Mesodermal cell (in vitro differentiated cells): Measurements from ENCODE around the gene HYAL3.

Experiments used
- H3K27ac ChIP-seq: 2 replicates; pipeline ENCODE4 v1.7.0; 2013; ENCODE audit warnings: mild to moderate bottlenecking, low read depth, low read length, moderate library complexity; ENCODE audit not compliant: severe bottlenecking
- H3K36me3 ChIP-seq: 2 replicates; pipeline ENCODE4 v1.7.1; 2013; ENCODE audit warnings: mild to moderate bottlenecking, low read length, moderate library complexity; ENCODE audit not compliant: control insufficient read depth, insufficient read depth
- H3K4me1 ChIP-seq: one replicate; pipeline ENCODE4 v1.7.1; 2013; ENCODE audit warnings: mild to moderate bottlenecking, low read length; ENCODE audit not compliant: insufficient read depth, control insufficient read depth, poor library complexity, severe bottlenecking
- H3K4me3 ChIP-seq: 2 replicates; pipeline ENCODE4 v1.7.0; 2013; ENCODE audit warnings: low read length, control low read depth, mild to moderate bottlenecking; ENCODE audit not compliant: insufficient read depth, poor library complexity, severe bottlenecking; ENCODE audit errors: extremely low read depth
- H3K9me3 ChIP-seq: 2 replicates; pipeline ENCODE4 v1.7.1; 2013; ENCODE audit warnings: mild to moderate bottlenecking, low read length, moderate library complexity; ENCODE audit not compliant: control insufficient read depth
- WGBS, 2 experiments: methylation state at CpG; one replicate each; pipeline ENCODE4 v1.1.5; 2013; ENCODE audit warnings: missing lambda C conversion rate in 2 of 2; ENCODE audit not compliant: insufficient coverage in 2 of 2; 5-methylcytosine and 5-hydroxymethylcytosine counted together

HYAL3 gene

GRCh38 chr3:50260027-50260941 lies 38.9 kb downstream of the HYAL3 start:
- H3K36me3 ChIP-seq = peaks cover 41% of the 10 kb centered on the region
- 4% methylated on average over 45 to 59 of the region's 70 CpGs for WGBS, 2 experiments
- peak overlapping the region; percentile 25 for H3K4me3 ChIP-seq
- peak overlapping the region; percentile 99 for H3K27ac ChIP-seq
- H3K9me3 ChIP-seq = no peaks in the 10 kb centered on the region
- H3K4me1 ChIP-seq = peaks cover 64% of the 10 kb centered on the region

DNA sequence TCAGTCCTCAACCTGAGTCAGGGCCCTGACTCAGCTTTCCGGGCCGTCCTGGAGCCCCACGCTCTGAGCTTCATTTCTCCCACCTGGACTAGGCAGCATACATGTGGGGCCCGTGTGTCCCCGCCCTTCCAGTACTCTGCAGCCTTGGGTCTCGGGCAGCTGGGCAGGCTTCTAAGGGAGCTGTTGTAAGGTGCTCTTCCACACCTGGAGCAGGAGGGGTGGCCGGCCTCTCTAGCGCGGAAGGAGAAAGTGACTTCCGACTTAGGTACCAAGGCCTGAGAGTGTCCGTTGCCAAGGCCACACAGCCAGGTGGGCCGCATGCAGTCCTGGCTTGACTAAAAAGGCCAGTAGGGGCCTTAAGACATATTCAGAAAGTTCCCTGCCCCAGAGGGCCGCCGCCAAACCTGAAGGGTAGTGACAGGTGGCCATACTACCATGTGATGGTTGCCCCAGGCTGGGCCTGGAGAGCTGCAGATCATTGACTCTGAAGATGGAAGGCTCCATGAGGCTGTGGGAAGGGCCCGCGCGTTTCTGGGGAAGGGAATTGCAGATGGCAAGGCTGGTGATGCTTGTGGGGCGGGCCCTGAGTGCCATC lies 39.7 kb downstream of the HYAL3 start:
- Histone ChIP-seq H3K36me3 (peaks cover 48% of the 10 kb centered on the region), H3K27ac (peak overlapping the region; percentile 99), H3K9me3 (no peaks in the 10 kb centered on the region), H3K4me3 (no peak overlapping the region), H3K4me1 (peaks cover 70% of the 10 kb centered on the region)
- 68 to 72% methylated on average over 14 to 17 of the region's 18 CpGs for WGBS, 2 experiments

DNA sequence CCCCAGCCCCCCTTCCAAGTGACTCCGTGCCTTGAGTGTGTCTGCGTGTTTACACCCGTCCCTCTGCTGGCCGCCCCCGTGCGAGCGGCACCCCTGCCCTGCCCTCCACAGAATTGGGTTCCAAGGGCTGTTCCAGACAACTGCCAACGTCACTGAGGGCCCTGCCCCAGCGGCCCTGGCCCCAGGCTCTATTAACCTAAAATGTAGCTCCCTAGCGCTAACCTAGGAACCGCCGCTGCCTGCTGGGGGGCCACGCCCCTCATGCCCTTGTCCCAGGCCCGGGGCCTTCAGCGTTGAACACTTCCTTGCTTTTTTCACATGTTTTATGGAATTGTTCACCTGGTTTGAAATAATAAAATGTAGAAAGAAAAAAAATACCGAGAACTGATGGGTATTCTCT lies 40.2 kb downstream of the HYAL3 start:
- H3K27ac ChIP-seq = peak overlapping the region; percentile 99
- H3K4me3 ChIP-seq = no peak overlapping the region
- H3K4me1 ChIP-seq = peaks cover 71% of the 10 kb centered on the region
- H3K9me3 ChIP-seq = no peaks in the 10 kb centered on the region
- peaks cover 54% of the 10 kb centered on the region for H3K36me3 ChIP-seq
- WGBS, 2 experiments = 90 to 92% methylated on average over 13 to 15 of the region's 16 CpGs

DNA sequence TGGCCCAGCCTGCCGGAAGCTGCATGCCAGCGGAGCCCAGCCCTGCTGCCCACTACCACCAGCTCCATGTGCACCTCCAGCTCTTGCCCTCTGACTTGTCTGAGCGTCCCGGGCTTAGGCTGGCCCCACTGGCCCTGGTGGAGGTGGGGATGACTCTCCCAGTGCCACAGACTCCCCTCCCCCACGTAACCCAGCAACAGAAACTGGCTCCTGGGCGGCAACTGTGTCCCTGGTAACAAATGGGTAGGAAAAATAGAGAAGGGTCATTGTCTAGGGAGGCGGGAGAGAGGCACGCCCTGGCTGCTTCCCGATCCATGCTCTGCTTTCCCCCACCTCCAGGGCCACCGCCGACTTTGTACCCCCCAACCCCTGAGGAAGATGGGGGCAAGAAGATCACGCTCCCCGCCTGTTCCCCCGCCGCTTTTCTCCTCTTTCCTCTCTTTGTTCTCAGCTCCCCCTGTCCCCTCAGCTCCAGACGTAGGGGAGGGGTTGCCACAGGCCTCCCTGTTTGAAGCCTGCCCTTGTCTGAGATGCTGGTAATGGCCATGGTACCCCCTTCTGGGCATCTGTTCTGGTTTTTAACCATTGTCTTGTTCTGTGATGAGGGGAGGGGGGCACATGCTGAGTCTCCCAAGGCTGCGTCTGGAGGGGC lies 41.0 kb downstream of the HYAL3 start:
- H3K27ac ChIP-seq = peak overlapping the region; percentile 81
- WGBS, 2 experiments = 67 to 75% methylated on average over 5 to 7 of the region's 17 CpGs
- H3K4me1 ChIP-seq = peaks cover 71% of the 10 kb centered on the region
- no peaks in the 10 kb centered on the region for H3K9me3 ChIP-seq
- H3K4me3 ChIP-seq = no peak overlapping the region
- peaks cover 58% of the 10 kb centered on the region for H3K36me3 ChIP-seq

DNA sequence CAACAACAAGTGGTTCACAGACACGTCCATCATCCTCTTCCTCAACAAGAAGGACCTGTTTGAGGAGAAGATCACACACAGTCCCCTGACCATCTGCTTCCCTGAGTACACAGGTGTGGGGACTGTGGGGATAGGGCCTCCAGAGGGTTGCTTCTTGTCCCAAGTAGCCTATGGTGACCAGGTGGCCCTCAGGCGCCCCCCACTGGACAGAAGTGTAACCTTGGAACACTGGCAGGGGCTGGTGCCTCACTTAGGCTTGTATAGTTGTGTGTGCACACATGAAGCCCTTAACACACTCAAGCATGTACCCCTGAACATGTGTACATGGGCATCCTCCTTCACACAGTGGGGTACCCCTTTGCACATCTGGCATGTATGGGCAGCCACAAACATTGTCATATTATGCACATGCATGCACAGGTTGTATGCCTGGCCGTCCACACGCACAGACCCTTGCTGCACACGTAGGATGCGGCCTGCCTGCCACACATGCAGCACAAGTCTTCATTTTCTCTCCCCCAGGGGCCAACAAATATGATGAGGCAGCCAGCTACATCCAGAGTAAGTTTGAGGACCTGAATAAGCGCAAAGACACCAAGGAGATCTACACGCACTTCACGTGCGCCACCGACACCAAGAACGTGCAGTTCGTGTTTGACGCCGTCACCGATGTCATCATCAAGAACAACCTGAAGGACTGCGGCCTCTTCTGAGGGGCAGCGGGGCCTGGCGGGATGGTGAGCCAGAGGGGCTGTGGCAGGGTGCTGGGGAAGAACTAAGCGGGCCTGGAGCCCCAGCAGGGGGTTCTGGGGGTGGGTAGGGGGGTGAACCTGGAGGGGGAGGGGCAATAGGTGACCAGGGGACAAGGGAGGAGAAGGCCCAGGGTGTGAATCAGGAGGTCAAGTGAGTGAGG lies 42.0 kb downstream of the HYAL3 start:
- H3K4me1 ChIP-seq = peaks cover 71% of the 10 kb centered on the region
- H3K9me3 ChIP-seq = no peaks in the 10 kb centered on the region
- no peak overlapping the region for H3K4me3 ChIP-seq
- peaks cover 64% of the 10 kb centered on the region for H3K36me3 ChIP-seq
- H3K27ac ChIP-seq = peak overlapping the region; percentile 81
- WGBS, 2 experiments = 90 to 92% methylated on average over 16 to 19 of the region's 20 CpGs

- Histone ChIP-seq H3K27ac (peak overlapping the region; percentile 69), H3K4me3 (no peak overlapping the region), H3K9me3 (no peaks in the 10 kb centered on the region), H3K4me1 (peaks cover 68% of the 10 kb centered on the region), H3K36me3 (peaks cover 83% of the 10 kb centered on the region)
- 95 to 99% methylated on average over 9 of the region's 9 CpGs for WGBS, 2 experiments
Measured at GRCh38 chr3:50255251-50255615, 44.0 kb downstream of the HYAL3 start.

GRCh38 chr3:50254577-50255250 lies 44.5 kb downstream of the HYAL3 start:
- Histone ChIP-seq H3K4me1 (peaks cover 65% of the 10 kb centered on the region), H3K4me3 (no peak overlapping the region), H3K36me3 (peaks cover 89% of the 10 kb centered on the region), H3K9me3 (no peaks in the 10 kb centered on the region), H3K27ac (peak overlapping the region; percentile 69)
- WGBS, 2 experiments = 93 to 96% methylated on average over 8 of the region's 8 CpGs

DNA sequence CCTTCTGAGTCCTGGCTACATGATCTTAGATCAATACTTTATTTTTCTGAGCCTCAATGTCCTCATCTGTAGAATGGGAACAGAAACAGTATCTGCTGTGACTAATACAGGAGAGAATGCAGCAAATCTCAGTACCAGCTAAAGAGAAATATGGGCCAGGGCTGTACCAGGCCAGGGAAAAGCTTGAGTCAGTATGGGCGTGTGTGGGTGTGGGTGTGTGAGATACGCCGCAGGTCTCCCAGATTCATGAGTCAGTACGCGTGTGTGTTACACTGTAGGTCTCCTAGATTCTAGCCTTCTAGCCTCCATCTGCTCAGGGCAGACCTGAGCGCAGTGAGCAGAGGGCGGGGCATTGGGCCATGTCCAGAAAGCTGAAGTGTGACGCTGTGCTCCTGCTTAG lies 48.0 kb downstream of the HYAL3 start:
- no peak overlapping the region for H3K27ac ChIP-seq
- H3K4me3 ChIP-seq = no peak overlapping the region
- no peaks in the 10 kb centered on the region for H3K9me3 ChIP-seq
- H3K4me1 ChIP-seq = peaks cover 73% of the 10 kb centered on the region
- H3K36me3 ChIP-seq = peaks cover 78% of the 10 kb centered on the region
- WGBS, 2 experiments = 91 to 96% methylated on average over 6 to 7 of the region's 8 CpGs

GRCh38 chr3:50250514-50250913 lies 48.7 kb downstream of the HYAL3 start:
- Histone ChIP-seq H3K4me3 (no peak overlapping the region), H3K9me3 (no peaks in the 10 kb centered on the region), H3K4me1 (peaks cover 78% of the 10 kb centered on the region), H3K27ac (no peak overlapping the region), H3K36me3 (peaks cover 76% of the 10 kb centered on the region)
- 100% methylated on average over 2 to 3 of the region's 4 CpGs for WGBS, 2 experiments

GRCh38 chr3:50249457-50249856 lies 49.7 kb downstream of the HYAL3 start:
- 94 to 100% methylated on average over 4 to 5 of the region's 5 CpGs for WGBS, 2 experiments
- Histone ChIP-seq H3K27ac (no peak overlapping the region), H3K4me1 (peaks cover 74% of the 10 kb centered on the region), H3K9me3 (no peaks in the 10 kb centered on the region), H3K4me3 (no peak overlapping the region), H3K36me3 (peaks cover 72% of the 10 kb centered on the region)
